Suprapubic skin (tissue), 4 donors: ENCODE data around the gene POP5. TPM values are rescaled to one million over a fixed set of nuclear protein-coding genes. Genes with fewer than 3 reads are reported as not detected.

ENCODE experiments used
- DNase-seq, 2 donors: peaks; one replicate each; pipeline ENCODE4 v3.0.0-alpha.2; 2019; ENCODE audit warnings: low spot score in 2 of 2
- H3K27ac ChIP-seq: fragments of 200-600 bp; sonication (generic); one replicate; pipeline ENCODE4 v1.5.1; 2019
- H3K27me3 ChIP-seq: fragments of 200-600 bp; sonication (generic); one replicate; pipeline ENCODE4 v1.5.1; 2019
- H3K36me3 ChIP-seq: fragments of 200-600 bp; sonication (generic); one replicate; pipeline ENCODE4 v1.5.1; 2019
- H3K4me1 ChIP-seq: fragments of 200-600 bp; sonication (generic); one replicate; pipeline ENCODE4 v1.5.1; 2019
- H3K4me3 ChIP-seq: fragments of 200-600 bp; sonication (generic); one replicate; pipeline ENCODE4 v1.5.1; 2019; ENCODE audit warnings: mild to moderate bottlenecking
- H3K9me3 ChIP-seq: fragments of 200-600 bp; sonication (generic); one replicate; pipeline ENCODE4 v1.5.1; 2019
- EP300 ChIP-seq: sonication (generic); formaldehyde crosslinking; IDR thresholded peaks from one replicate; pipeline ENCODE4 v1.6.1; 2017; ENCODE audit warnings: antibody characterized with exemption
- POLR2A ChIP-seq, 2 donors: fragments of 450-650 bp; IDR thresholded peaks; one replicate each; pipeline ENCODE4 v1.6.1; 2017; ENCODE audit warnings: antibody characterized with exemption in 2 of 2, mild to moderate bottlenecking in 2 of 2, moderate library complexity in 2 of 2
- POLR2AphosphoS5 ChIP-seq, 3 donors: sonication (generic); formaldehyde crosslinking; IDR thresholded peaks; one replicate each; pipeline ENCODE4 v1.6.1; 2017; ENCODE audit warnings: antibody characterized with exemption in 3 of 3
- WGBS: methylation state at CpG from one replicate; pipeline ENCODE4 v1.1.5; 2018; 5-methylcytosine and 5-hydroxymethylcytosine counted together
- total RNA-seq, 4 donors: library from RNA; depleted of rRNA; stranded (reverse); fragments of >200 nt; gene quantifications; one replicate each; pipeline ENCODE4 v1.1.0, GENCODE V29; 2016
- TF ChIP-seq, protein P1 (sequence below), 2 donors: fragments of 200-600 bp in 1 of 2; fragments of 450-650 bp in 1 of 2; sonication (generic) in 1 of 2; IDR thresholded peaks; one replicate each; pipeline ENCODE4 v1.5.1; 2016 to 2019; ENCODE audit warnings: antibody characterized with exemption in 2 of 2, mild to moderate bottlenecking in 1 of 2, moderate library complexity in 1 of 2

The POP5 gene
- total RNA-seq, 4 donors from 2014 or later: 27.6 to 38.5 (median 32.4) TPM

DNA sequence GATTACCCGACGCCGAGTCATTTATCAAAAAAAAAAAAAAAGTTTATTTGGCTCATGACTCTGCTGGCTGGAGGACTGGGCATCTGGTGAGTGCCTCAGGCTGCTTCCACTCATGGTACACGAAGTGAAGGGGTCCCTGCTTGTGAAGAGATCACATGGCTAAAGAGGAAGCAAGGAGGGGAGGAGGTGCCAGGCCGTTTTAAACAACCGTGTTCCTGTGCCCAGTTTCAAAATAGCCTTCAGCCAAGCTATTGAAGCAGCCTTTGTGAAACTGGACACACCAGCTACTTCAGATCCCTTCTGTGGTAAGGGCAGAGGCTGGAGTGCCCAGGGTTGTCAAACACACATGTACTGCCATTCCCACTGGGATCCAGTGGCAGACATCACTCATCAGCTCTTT is 7.6 kb downstream of the POP5 start:
- H3K27ac ChIP-seq: no peak overlapping the region
- H3K36me3 ChIP-seq: peaks cover 98% of the 10 kb centered on the region
- H3K4me3 ChIP-seq: no peak overlapping the region
- H3K9me3 ChIP-seq: no peaks in the 10 kb centered on the region
- no peaks in the 10 kb centered on the region for H3K27me3 ChIP-seq
- TF ChIP-seq POLR2AphosphoS5 (IDR thresholded peaks at IDR 0.05) (no peak), POLR2A (IDR thresholded peaks at IDR 0.05) (no peak)
- whole genome bisulfite sequencing: 80% methylated on average over 6 of the region's 6 CpGs
- peaks cover 5% of the 10 kb centered on the region for H3K4me1 ChIP-seq
- no peak for DNase-seq

DNA sequence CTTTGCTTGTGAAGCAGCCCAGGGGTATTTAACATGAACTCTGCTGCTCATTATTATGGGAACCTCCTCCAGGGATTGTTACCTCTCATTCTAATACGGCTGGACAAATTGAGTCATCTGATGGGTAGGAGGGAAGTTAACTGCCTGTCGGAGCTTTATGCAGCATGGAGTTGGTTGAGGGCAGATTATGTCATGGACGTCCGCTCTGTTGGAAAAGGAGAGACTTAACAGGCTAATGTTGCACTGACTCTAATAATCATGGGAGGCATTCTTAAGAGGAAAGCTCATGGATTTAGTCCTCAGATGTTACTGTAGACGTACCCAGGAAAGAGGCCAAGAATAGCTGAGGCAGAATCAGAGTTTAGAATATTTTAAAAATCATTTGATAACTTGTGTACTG is 9.9 kb downstream of the POP5 start:
- H3K27ac ChIP-seq: no peak overlapping the region
- TF ChIP-seq POLR2AphosphoS5 (IDR thresholded peaks at IDR 0.05) (no peak), EP300 (no peak), POLR2A (IDR thresholded peaks at IDR 0.05) (no peak)
- TF ChIP-seq, protein P1, sequence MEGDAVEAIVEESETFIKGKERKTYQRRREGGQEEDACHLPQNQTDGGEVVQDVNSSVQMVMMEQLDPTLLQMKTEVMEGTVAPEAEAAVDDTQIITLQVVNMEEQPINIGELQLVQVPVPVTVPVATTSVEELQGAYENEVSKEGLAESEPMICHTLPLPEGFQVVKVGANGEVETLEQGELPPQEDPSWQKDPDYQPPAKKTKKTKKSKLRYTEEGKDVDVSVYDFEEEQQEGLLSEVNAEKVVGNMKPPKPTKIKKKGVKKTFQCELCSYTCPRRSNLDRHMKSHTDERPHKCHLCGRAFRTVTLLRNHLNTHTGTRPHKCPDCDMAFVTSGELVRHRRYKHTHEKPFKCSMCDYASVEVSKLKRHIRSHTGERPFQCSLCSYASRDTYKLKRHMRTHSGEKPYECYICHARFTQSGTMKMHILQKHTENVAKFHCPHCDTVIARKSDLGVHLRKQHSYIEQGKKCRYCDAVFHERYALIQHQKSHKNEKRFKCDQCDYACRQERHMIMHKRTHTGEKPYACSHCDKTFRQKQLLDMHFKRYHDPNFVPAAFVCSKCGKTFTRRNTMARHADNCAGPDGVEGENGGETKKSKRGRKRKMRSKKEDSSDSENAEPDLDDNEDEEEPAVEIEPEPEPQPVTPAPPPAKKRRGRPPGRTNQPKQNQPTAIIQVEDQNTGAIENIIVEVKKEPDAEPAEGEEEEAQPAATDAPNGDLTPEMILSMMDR (IDR thresholded peaks at IDR 0.05): no peak
- WGBS: 83% methylated on average over 5 of the region's 5 CpGs
- H3K27me3 ChIP-seq: no peaks in the 10 kb centered on the region
- DNase-seq: no peak
- H3K4me3 ChIP-seq: no peak overlapping the region
- peaks cover 98% of the 10 kb centered on the region for H3K36me3 ChIP-seq
- H3K9me3 ChIP-seq: no peaks in the 10 kb centered on the region
- H3K4me1 ChIP-seq: peaks cover 5% of the 10 kb centered on the region

DNA sequence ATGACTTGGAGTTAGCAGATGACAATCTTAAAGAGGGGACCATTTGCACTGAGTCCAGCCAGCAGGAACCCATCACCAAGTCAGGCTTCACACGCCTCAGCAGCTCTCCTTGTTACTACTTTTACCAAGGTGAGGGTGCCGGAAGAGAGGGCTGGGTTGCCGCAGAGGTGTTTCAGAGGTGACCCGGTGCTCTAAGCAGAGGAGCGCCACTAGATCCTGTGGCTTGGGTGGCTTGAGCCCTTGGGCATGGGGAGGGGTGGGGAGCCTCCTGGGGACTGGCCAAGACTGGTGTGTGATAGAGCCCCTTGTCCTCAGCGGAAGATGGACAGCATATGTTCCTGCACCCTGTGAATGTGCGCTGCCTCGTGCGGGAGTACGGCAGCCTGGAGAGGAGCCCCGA is 17.7 kb downstream of the POP5 start:
- H3K4me1 ChIP-seq: no peaks in the 10 kb centered on the region
- TF ChIP-seq EP300: no peak
- TF ChIP-seq, protein P1 (IDR thresholded peaks at IDR 0.05): no peak
- TF ChIP-seq POLR2AphosphoS5 (IDR thresholded peaks at IDR 0.05): no peak
- no peak for TF ChIP-seq POLR2A (IDR thresholded peaks at IDR 0.05)
- H3K27me3 ChIP-seq: no peaks in the 10 kb centered on the region
- H3K9me3 ChIP-seq: no peaks in the 10 kb centered on the region
- WGBS: 98% methylated on average over 11 of the region's 11 CpGs
- no peak overlapping the region for H3K4me3 ChIP-seq
- peaks cover 91% of the 10 kb centered on the region for H3K36me3 ChIP-seq
- no peak overlapping the region for H3K27ac ChIP-seq
- DNase-seq: peak in 1 of 2 donors; percentile 49

DNA sequence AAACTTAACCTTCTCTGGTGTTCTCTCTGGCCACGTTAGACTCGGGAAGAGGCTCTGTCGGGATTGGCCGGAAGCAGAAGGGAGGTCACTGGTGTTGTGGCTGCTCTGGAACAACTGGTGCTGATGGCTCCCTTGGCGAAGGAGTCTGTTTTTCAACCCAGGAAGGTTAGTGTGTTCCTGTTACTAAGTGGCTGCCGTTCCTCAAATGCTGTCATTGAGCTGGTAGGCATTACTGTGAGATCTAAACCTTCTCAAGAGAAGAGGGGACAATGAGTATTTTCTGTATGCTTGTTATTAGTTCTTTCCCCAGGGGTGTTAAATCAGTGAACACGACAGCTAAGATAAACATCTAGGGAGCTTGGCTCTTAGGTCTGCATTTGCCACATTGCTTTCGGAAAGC is 18.3 kb downstream of the POP5 start:
- no peak overlapping the region for H3K4me3 ChIP-seq
- DNase-seq: peak in 1 of 2 donors; percentile 1
- no peaks in the 10 kb centered on the region for H3K4me1 ChIP-seq
- TF ChIP-seq POLR2A (IDR thresholded peaks at IDR 0.05): no peak
- TF ChIP-seq EP300: no peak
- no peak for TF ChIP-seq POLR2AphosphoS5 (IDR thresholded peaks at IDR 0.05)
- TF ChIP-seq, protein P1 (IDR thresholded peaks at IDR 0.05): no peak
- WGBS: 89% methylated on average over 8 of the region's 8 CpGs
- H3K27ac ChIP-seq: no peak overlapping the region
- no peaks in the 10 kb centered on the region for H3K27me3 ChIP-seq
- H3K9me3 ChIP-seq: no peaks in the 10 kb centered on the region
- H3K36me3 ChIP-seq: peaks cover 90% of the 10 kb centered on the region

DNA sequence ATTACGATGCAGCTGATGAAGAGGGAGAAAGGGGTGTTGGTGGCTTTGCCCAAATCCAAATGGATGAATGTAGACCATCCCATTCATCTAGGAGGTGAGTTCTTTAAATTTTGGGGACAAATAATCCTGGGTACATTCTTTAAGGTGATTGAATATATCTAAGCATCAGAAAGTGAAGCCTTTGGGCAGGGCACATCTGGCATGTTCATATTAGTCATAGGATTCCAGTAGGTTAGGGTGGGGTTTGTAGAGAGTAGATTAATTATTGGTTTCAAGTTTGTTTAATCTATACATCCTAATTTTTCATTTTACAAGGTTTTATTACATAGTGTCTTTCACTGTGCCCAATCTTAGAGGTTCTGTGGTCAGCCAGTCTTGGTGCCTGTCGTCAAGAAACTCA is 23.6 kb downstream of the POP5 start:
- TF ChIP-seq POLR2A (IDR thresholded peaks at IDR 0.05): no peak
- TF ChIP-seq EP300: no peak
- TF ChIP-seq, protein P1 (IDR thresholded peaks at IDR 0.05): no peak
- TF ChIP-seq POLR2AphosphoS5 (IDR thresholded peaks at IDR 0.05): no peak
- Histone ChIP-seq H3K4me1 (no peaks in the 10 kb centered on the region), H3K27ac (no peak overlapping the region), H3K36me3 (peaks cover 83% of the 10 kb centered on the region), H3K27me3 (no peaks in the 10 kb centered on the region), H3K9me3 (no peaks in the 10 kb centered on the region), H3K4me3 (no peak overlapping the region)
- DNase-seq: no peak
- 91% methylated on average over 2 of the region's 2 CpGs for WGBS

DNA sequence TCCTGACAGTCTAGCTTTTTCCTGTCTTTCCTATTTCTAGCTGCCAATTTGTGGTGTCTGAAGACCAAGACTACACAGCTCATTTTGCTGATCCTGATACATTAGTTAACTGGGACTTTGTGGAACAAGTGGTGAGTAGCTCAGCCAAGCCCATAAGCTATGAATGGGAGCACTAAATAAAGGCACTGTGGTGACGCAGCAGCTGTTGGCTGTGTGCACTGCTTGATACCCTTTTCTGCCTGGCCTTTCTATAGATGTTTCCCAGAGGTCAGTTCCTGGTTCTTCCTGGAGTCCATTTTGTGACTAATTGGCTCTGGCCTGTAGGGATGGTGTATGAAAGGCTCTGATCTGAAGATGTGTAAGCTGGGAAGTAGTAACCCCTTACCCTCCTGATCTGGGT is 26.5 kb downstream of the POP5 start:
- no peak for TF ChIP-seq POLR2AphosphoS5 (IDR thresholded peaks at IDR 0.05)
- no peak for TF ChIP-seq EP300
- TF ChIP-seq, protein P1 (IDR thresholded peaks at IDR 0.05): no peak
- no peak for TF ChIP-seq POLR2A (IDR thresholded peaks at IDR 0.05)
- no peak for DNase-seq
- Histone ChIP-seq H3K4me1 (peaks cover 8% of the 10 kb centered on the region), H3K36me3 (peaks cover 63% of the 10 kb centered on the region), H3K27me3 (no peaks in the 10 kb centered on the region), H3K27ac (no peak overlapping the region), H3K9me3 (no peaks in the 10 kb centered on the region), H3K4me3 (no peak overlapping the region)
- 73% methylated on average over 1 of the region's 1 CpG for WGBS
